ENCODE measurements around the gene GPR27.

Gene GPR27, protein sequence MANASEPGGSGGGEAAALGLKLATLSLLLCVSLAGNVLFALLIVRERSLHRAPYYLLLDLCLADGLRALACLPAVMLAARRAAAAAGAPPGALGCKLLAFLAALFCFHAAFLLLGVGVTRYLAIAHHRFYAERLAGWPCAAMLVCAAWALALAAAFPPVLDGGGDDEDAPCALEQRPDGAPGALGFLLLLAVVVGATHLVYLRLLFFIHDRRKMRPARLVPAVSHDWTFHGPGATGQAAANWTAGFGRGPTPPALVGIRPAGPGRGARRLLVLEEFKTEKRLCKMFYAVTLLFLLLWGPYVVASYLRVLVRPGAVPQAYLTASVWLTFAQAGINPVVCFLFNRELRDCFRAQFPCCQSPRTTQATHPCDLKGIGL

DNA sequence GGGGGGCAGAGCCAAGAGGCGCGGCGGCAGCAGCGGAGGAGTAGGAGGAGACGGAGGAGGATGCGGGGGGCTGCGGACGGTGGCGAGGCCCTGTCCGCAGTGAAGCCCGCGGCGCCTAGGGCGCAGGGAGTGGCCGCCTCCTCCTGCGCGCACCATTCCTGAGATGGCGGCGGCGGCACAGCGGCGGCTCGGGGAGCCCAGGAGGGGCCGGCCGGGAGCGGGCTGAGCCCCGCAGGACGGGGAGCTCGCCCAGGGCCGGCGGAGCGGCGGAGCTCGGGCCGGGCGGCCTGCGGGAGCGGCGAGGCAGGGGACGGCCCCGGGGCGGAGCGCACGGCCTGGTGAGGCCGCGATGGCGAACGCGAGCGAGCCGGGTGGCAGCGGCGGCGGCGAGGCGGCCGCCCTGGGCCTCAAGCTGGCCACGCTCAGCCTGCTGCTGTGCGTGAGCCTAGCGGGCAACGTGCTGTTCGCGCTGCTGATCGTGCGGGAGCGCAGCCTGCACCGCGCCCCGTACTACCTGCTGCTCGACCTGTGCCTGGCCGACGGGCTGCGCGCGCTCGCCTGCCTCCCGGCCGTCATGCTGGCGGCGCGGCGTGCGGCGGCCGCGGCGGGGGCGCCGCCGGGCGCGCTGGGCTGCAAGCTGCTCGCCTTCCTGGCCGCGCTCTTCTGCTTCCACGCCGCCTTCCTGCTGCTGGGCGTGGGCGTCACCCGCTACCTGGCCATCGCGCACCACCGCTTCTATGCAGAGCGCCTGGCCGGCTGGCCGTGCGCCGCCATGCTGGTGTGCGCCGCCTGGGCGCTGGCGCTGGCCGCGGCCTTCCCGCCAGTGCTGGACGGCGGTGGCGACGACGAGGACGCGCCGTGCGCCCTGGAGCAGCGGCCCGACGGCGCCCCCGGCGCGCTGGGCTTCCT, at the start of gene GPR27:
GPR27 (plus strand) TSS at position 155 of the 909 bp plus-strand sequence; CDS start at position 350, 195 bp downstream.
- in situ Hi-C loops (cut with MboI; ENCODE audit: low pct_unique_long_range_greater_than_20kb, low sequenced_read_pairs) = no loop called here
- DNase-seq = no peak

DNA sequence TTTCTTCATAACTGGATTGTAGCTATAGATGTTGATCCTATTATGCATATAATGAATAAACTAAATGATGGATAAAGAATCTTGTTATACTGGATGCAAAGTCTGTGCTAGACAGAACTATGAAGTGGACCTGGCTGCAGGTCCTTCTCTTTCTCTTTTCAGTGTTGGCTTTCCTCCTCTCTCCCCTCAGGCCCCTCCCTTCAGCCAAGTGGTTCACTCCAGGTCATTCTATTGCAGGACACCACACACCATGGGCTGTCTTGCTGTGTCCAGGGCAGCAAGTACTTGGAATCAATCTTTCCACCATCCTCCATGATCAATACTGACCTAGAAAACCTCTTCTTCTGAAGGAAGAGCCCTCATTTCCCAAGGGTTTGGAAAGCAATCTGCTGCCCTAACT, 48.7 kb upstream of the GPR27 start:
- in situ Hi-C loops (cut with MboI; ENCODE audit: low pct_unique_long_range_greater_than_20kb, low sequenced_read_pairs) = loop anchor here (25.0 kb wide), 2 partner anchors 1107 to 1382 kb away; no protein-coding TSS in a partner anchor
- DNase-seq = no peak

DNA sequence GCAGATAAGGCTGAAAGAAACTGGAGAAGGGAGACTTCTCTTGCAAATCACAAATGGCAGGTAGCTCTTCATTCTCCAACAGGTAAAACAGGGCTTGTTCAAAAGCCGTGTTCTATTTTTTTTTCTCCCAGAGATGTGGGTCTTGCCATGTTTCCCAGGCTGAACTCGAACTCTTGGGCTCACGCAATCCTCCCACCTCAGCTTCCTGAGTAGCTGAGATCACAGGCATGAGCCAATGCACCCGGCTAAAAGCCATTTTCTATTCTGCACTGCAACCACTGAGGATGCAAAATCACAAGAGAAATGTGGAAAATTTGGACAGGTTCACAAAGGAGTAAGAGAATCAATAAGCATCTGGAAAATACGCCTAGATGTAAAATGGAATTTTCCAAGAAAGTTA, 48.0 kb upstream of the GPR27 start:
- DNase-seq = no peak
- in situ Hi-C loops (cut with MboI; ENCODE audit: low pct_unique_long_range_greater_than_20kb, low sequenced_read_pairs) = loop anchor here (25.0 kb wide), 2 partner anchors 1107 to 1382 kb away; no protein-coding TSS in a partner anchor

- in situ Hi-C loops (cut with MboI; ENCODE audit: low pct_unique_long_range_greater_than_20kb, low sequenced_read_pairs) = loop anchor here (25.0 kb wide), 2 partner anchors 1105 to 1380 kb away; no protein-coding TSS in a partner anchor
- no peak for DNase-seq
Observed at GRCh38 chr3:71707595-71707994, 46.1 kb upstream of the GPR27 start.

GRCh38 chr3:71708476-71709105, 45.1 kb upstream of the GPR27 start:
- in situ Hi-C loops (cut with MboI; ENCODE audit: low pct_unique_long_range_greater_than_20kb, low sequenced_read_pairs) = loop anchor here (25.0 kb wide), 2 partner anchors 1104 to 1379 kb away; no protein-coding TSS in a partner anchor
- no peak for DNase-seq

- in situ Hi-C loops (cut with MboI; ENCODE audit: low pct_unique_long_range_greater_than_20kb, low sequenced_read_pairs) = loop anchor here (25.0 kb wide), 2 partner anchors 1102 to 1377 kb away; no protein-coding TSS in a partner anchor
- DNase-seq = no peak
Observed at GRCh38 chr3:71709908-71710511, 43.6 kb upstream of the GPR27 start.

DNA sequence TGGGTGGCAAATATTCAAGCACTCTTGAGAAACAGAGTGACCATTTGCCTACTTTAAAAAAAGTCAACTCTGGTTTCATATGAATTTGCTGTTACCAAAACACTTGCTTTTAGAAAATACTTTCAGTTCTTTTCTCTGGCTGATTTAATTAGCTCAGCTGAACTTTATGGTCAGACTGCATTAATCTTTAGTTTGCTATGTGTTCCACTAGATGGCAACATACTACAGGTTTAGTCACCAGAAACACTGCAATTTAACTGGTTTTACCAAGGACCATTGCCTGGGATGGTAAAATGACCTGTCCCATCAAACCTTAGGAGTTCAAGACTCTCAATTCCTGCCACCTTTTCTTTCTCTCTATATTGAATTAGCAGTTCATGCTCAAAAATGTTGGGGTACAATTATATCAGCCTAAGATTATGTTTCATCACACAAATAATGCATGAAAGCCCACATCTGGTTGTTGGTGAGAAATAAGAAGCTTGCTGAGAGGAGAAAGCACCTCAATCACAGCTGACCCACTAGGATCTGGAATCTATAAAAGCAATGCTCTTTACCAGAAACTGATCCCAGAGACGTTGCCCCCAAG, 42.7 kb upstream of the GPR27 start:
- in situ Hi-C loops (cut with MboI; ENCODE audit: low pct_unique_long_range_greater_than_20kb, low sequenced_read_pairs) = loop anchor here (25.0 kb wide), 2 partner anchors 1101 to 1376 kb away; no protein-coding TSS in a partner anchor
- DNase-seq = peak; percentile 46

GRCh38 chr3:71713041-71713440, 40.6 kb upstream of the GPR27 start:
- no peak for DNase-seq
- in situ Hi-C loops (cut with MboI; ENCODE audit: low pct_unique_long_range_greater_than_20kb, low sequenced_read_pairs) = loop anchor here (25.0 kb wide), 2 partner anchors 1099 to 1374 kb away; no protein-coding TSS in a partner anchor

DNA sequence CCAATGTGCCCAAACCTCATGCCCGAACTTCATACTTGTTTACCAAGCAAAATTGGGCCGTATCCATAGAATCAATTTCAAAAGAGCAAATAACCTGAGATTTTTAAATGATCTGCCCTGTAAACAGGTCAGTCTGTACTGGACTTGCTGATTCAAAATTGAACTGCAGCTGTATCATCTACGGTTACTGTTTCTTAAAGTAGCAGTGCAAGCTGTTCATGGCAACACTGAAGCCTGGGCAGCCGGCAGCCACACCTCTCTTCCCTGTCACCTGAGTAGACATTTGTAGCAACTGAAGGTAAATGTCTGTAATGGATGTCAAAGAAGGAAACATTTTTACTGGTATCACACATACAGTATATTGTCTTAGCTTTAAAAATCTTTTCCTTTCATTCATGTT, 39.1 kb upstream of the GPR27 start:
- no peak for DNase-seq
- in situ Hi-C loops (cut with MboI; ENCODE audit: low pct_unique_long_range_greater_than_20kb, low sequenced_read_pairs) = loop anchor here (25.0 kb wide), 2 partner anchors 1098 to 1373 kb away; no protein-coding TSS in a partner anchor

GRCh38 chr3:71718072-71718471, 35.6 kb upstream of the GPR27 start:
- in situ Hi-C loops (cut with MboI; ENCODE audit: low pct_unique_long_range_greater_than_20kb, low sequenced_read_pairs) = loop anchor here (25.0 kb wide), 2 partner anchors 1094 to 1369 kb away; no protein-coding TSS in a partner anchor
- no peak for DNase-seq

- in situ Hi-C loops (cut with MboI; ENCODE audit: low pct_unique_long_range_greater_than_20kb, low sequenced_read_pairs) = loop anchor here (25.0 kb wide), 2 partner anchors 1091 to 1366 kb away; no protein-coding TSS in a partner anchor
- no peak for DNase-seq
Observed at GRCh38 chr3:71721002-71721401, 32.7 kb upstream of the GPR27 start.

GRCh38 chr3:71721651-71722157, 32.0 kb upstream of the GPR27 start:
- in situ Hi-C loops (cut with MboI; ENCODE audit: low pct_unique_long_range_greater_than_20kb, low sequenced_read_pairs) = loop anchor here (25.0 kb wide), 2 partner anchors 1091 to 1366 kb away; no protein-coding TSS in a partner anchor
- no peak for DNase-seq

DNA sequence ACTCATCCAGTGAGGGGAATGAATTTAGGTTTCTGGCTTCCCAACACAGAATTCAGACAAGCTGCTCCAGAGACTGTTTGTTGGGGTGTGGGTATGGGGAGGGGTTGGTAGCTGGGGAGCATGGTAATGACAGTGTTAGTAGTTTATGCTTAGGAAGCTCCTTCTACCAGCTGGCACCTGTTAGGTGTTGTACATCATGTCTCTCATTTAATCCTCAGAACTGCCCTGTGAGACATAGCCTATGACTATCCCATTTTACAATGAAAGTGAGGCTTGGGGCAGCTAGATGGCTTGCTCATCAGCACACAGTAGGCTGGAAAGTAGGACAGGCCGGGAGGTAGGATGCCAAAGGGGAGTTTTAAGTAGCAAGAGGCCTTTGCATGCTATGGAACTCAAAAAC, 31.0 kb upstream of the GPR27 start:
- no peak for DNase-seq
- in situ Hi-C loops (cut with MboI; ENCODE audit: low pct_unique_long_range_greater_than_20kb, low sequenced_read_pairs) = loop anchor here (25.0 kb wide), 2 partner anchors 1090 to 1365 kb away; no protein-coding TSS in a partner anchor

GRCh38 chr3:71723452-71724170, 30.0 kb upstream of the GPR27 start:
- in situ Hi-C loops (cut with MboI; ENCODE audit: low pct_unique_long_range_greater_than_20kb, low sequenced_read_pairs) = loop anchor here (25.0 kb wide), 2 partner anchors 1089 to 1364 kb away; no protein-coding TSS in a partner anchor
- no peak for DNase-seq

- DNase-seq = no peak
- in situ Hi-C loops (cut with MboI; ENCODE audit: low pct_unique_long_range_greater_than_20kb, low sequenced_read_pairs) = loop anchor here (25.0 kb wide), 2 partner anchors 1088 to 1363 kb away; no protein-coding TSS in a partner anchor
Observed at GRCh38 chr3:71724171-71724453, 29.5 kb upstream of the GPR27 start.

DNA sequence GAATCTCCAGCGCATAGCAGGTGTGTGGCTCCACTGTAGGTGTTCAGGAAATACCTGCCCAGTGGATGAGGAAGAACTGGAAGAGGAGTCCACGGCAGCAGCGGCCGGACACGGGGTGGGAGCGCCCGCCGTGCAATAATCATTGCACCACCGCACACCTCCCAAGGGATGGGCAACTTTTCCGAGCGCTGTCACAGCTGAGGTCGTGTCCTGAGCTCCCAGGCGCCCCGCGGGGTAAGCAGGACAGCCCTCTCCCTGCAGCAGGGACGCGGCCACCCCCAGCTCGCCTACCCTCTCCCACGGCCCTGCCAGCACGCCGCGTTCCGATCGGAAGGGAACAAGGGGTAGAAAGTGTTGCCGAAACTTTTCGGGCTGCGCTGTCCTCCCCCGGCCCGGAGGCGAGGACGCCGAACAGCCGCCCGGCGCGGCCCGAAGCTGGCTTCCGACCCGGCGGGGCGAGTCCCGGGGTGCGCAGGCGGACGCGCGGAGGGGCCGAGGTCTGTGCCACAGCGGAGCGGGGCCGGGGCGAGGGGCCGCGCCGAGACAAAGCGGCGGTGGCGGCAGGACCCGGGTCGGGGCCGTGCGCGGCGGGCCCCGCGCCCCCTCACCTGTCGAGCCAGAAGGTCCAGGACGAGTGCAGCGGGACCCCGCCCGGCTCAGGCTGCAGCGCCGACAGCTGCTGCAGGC, 28.9 kb upstream of the GPR27 start:
- in situ Hi-C loops (cut with MboI; ENCODE audit: low pct_unique_long_range_greater_than_20kb, low sequenced_read_pairs) = loop anchor here (25.0 kb wide), 2 partner anchors 1088 to 1363 kb away; no protein-coding TSS in a partner anchor
- no peak for DNase-seq

All from KBM-7 (cell line).